MG63 (cell line): Measurements from ENCODE around the gene DCLRE1C. TPM values are rescaled to one million over a fixed set of nuclear protein-coding genes. Genes with fewer than 3 reads are reported as not detected.
"Not testable (repeated sequence)": the region's sequence is repeated elsewhere in the genome, so short reads cannot be mapped to it uniquely, and the experiment has no call there.

ENCODE experiments used
- DNase-seq: peaks from one replicate; pipeline ENCODE4 v3.0.0-alpha.2; 2020
- H3K27me3 ChIP-seq: fragments of 250-450 bp; sonication (Bioruptor Pico); 2 replicates; pipeline ENCODE4 v1.5.1; 2020; ENCODE audit warnings: mild to moderate bottlenecking, moderate library complexity
- H3K36me3 ChIP-seq: fragments of 250-450 bp; sonication (Bioruptor Pico); 2 replicates; pipeline ENCODE4 v1.5.1; 2020; ENCODE audit warnings: mild to moderate bottlenecking, moderate library complexity
- H3K4me3 ChIP-seq: fragments of 250-450 bp; sonication (Bioruptor Pico); 2 replicates; pipeline ENCODE4 v1.5.1; 2020; ENCODE audit warnings: mild to moderate bottlenecking, moderate library complexity
- H3K9me3 ChIP-seq: fragments of 250-450 bp; sonication (Bioruptor Pico); 2 replicates; pipeline ENCODE4 v1.5.1; 2020; ENCODE audit warnings: mild to moderate bottlenecking, moderate library complexity
- total RNA-seq: library from RNA; depleted of rRNA; stranded (reverse); fragments of >200 nt; shearing (Covaris generic); gene quantifications from 2 replicates; pipeline ENCODE4 v1.2.3, GENCODE V29; 2014; ENCODE audit warnings: low replicate concordance; rRNA removed

The DCLRE1C gene
- total RNA-seq: 5.8 and 8.5 TPM in 2 replicates

- Histone ChIP-seq H3K4me3 (peak within 1 kb of the TSS; percentile 65), H3K9me3 (no peaks in the 10 kb centered on the region), H3K36me3 (peaks cover 10% of the 10 kb centered on the region), H3K27me3 (no peaks in the 10 kb centered on the region)
- peak; percentile 94 for DNase-seq
These were observed at the start of gene DCLRE1C for GRCh38 chr10:14954001-14954770. TSS of gene DCLRE1C (minus strand) at chr10:14954096. CDS start at chr10:14954010, 86 bp downstream.

- H3K36me3 ChIP-seq: no peaks in the 10 kb centered on the region
- DNase-seq: no peak
- no peaks in the 10 kb centered on the region for H3K27me3 ChIP-seq
- H3K4me3 ChIP-seq: no peak overlapping the region
- H3K9me3 ChIP-seq: no peaks in the 10 kb centered on the region
These were observed 42.2 kb upstream of the DCLRE1C start for GRCh38 chr10:14995964-14996565.

- DNase-seq, H3K9me3 ChIP-seq, H3K27me3 ChIP-seq, H3K4me3 ChIP-seq, H3K36me3 ChIP-seq: not testable (repeated sequence)
These were observed 39.9 kb upstream of the DCLRE1C start for GRCh38 chr10:14993500-14994455.

GRCh38 chr10:14992336-14992735 is 38.4 kb upstream of the DCLRE1C start:
- not testable (repeated sequence) for H3K27me3 ChIP-seq, DNase-seq, H3K36me3 ChIP-seq, H3K9me3 ChIP-seq, H3K4me3 ChIP-seq

GRCh38 chr10:14991035-14991749 is 37.3 kb upstream of the DCLRE1C start:
- H3K27me3 ChIP-seq, H3K4me3 ChIP-seq, H3K36me3 ChIP-seq, H3K9me3 ChIP-seq: not testable (repeated sequence)
- DNase-seq: peak; percentile 53

- H3K27me3 ChIP-seq, H3K36me3 ChIP-seq, DNase-seq, H3K4me3 ChIP-seq, H3K9me3 ChIP-seq: not testable (repeated sequence)
These were observed 35.7 kb upstream of the DCLRE1C start for GRCh38 chr10:14989552-14989951.

- Histone ChIP-seq H3K27me3 (no peaks in the 10 kb centered on the region), H3K4me3 (no peak overlapping the region), H3K36me3 (no peaks in the 10 kb centered on the region), H3K9me3 (no peaks in the 10 kb centered on the region)
- DNase-seq: no peak
These were observed 28.8 kb upstream of the DCLRE1C start for GRCh38 chr10:14982744-14983143.

- no peak overlapping the region for H3K4me3 ChIP-seq
- H3K9me3 ChIP-seq: no peaks in the 10 kb centered on the region
- H3K27me3 ChIP-seq: no peaks in the 10 kb centered on the region
- no peaks in the 10 kb centered on the region for H3K36me3 ChIP-seq
- no peak for DNase-seq
These were observed 21.9 kb upstream of the DCLRE1C start for GRCh38 chr10:14975672-14976273.

- not testable (repeated sequence) for H3K27me3 ChIP-seq, DNase-seq
These were observed 20.5 kb upstream of the DCLRE1C start for GRCh38 chr10:14974153-14974998.

GRCh38 chr10:14971867-14972448 is 18.1 kb upstream of the DCLRE1C start:
- no peaks in the 10 kb centered on the region for H3K27me3 ChIP-seq
- H3K36me3 ChIP-seq: no peaks in the 10 kb centered on the region
- H3K9me3 ChIP-seq: no peaks in the 10 kb centered on the region
- no peak overlapping the region for H3K4me3 ChIP-seq
- peak; percentile 31 for DNase-seq

More at GRCh38 chr10:14974153-14974998, 20.5 kb upstream of the DCLRE1C start:
- H3K4me3 ChIP-seq, H3K9me3 ChIP-seq, H3K36me3 ChIP-seq: not testable (repeated sequence)

- no peak overlapping the region for H3K4me3 ChIP-seq
- H3K9me3 ChIP-seq: no peaks in the 10 kb centered on the region
- H3K27me3 ChIP-seq: no peaks in the 10 kb centered on the region
- H3K36me3 ChIP-seq: no peaks in the 10 kb centered on the region
- no peak for DNase-seq
These were observed 14.0 kb upstream of the DCLRE1C start for GRCh38 chr10:14967897-14968296.

GRCh38 chr10:14959221-14960057 is 5.5 kb upstream of the DCLRE1C start, which contains the start of gene MEIG1:
TSS of gene MEIG1 (plus strand) at chr10:14959388. CDS start at chr10:14966469, 7,081 bp downstream.
- H3K36me3 ChIP-seq: no peaks in the 10 kb centered on the region
- peak within 1 kb of the TSS; percentile 84 for H3K4me3 ChIP-seq
- no peaks in the 10 kb centered on the region for H3K9me3 ChIP-seq
- peak; percentile 96 for DNase-seq
- no peaks in the 10 kb centered on the region for H3K27me3 ChIP-seq

- H3K4me3 ChIP-seq: peak overlapping the region; percentile 84
- no peaks in the 10 kb centered on the region for H3K36me3 ChIP-seq
- H3K27me3 ChIP-seq: no peaks in the 10 kb centered on the region
- H3K9me3 ChIP-seq: no peaks in the 10 kb centered on the region
- no peak for DNase-seq
These were observed 5.0 kb upstream of the DCLRE1C start for GRCh38 chr10:14958872-14959220.

GRCh38 chr10:14954934-14955333 is 1.0 kb upstream of the DCLRE1C start:
- H3K27me3 ChIP-seq: no peaks in the 10 kb centered on the region
- peak overlapping the region; percentile 65 for H3K4me3 ChIP-seq
- H3K9me3 ChIP-seq: no peaks in the 10 kb centered on the region
- DNase-seq: no peak
- peaks cover 9% of the 10 kb centered on the region; the same call in 1 of the 2 replicates for H3K36me3 ChIP-seq
